SK-N-SH (cell line): ENCODE measurements around the gene CHID1. TPM values are rescaled to one million over a fixed set of nuclear protein-coding genes. Genes with fewer than 3 reads are reported as not detected.

ENCODE experiments used
- CTCF ChIA-PET: fragments of 300-600, 350-600 bp; formaldehyde crosslinking; extraction: SDS; loops from one replicate; lab custom pipeline; 2021; lab: Yijun Ruan, JAX
- POLR2A ChIA-PET: fragments of 350-600 bp; sonication (Branson Sonifier 250); formaldehyde crosslinking; extraction: SDS; loops from one replicate; lab custom pipeline; 2020; ENCODE audit warnings: antibody characterized with exemption, inconsistent platforms; lab: Yijun Ruan, JAX
- DNase-seq: peaks from one replicate; pipeline ENCODE4 v3.0.0; 2012
- H2AFZ ChIP-seq: fragments of 200-600 bp; sonication (generic); 2 replicates; pipeline ENCODE4 v1.8.1; 2016; ENCODE audit warnings: antibody characterized with exemption, mild to moderate bottlenecking, low read depth
- H3F3A ChIP-seq: fragments of 200-600 bp; sonication (generic); replicated peaks from 2 replicates; pipeline ENCODE3; 2016; ENCODE audit warnings: antibody characterized with exemption, mild to moderate bottlenecking; ENCODE audit not compliant: insufficient read depth
- H3K27ac ChIP-seq, 2 experiments: fragments of 200-500 bp in 1 of 2; fragments of 200-600 bp in 1 of 2; sonication (Bioruptor generic) in 1 of 2; sonication (generic), shearing (Covaris generic) in 1 of 2; 2 replicates each; pipeline versions ENCODE4 v1.5.1 to v1.6.1; 2014 to 2016; ENCODE audit warnings: low read depth in 2 of 2, inconsistent platforms in 1 of 2, low read length in 1 of 2, mild to moderate bottlenecking in 1 of 2, mixed read lengths in 1 of 2
- H3K27me3 ChIP-seq: fragments of 200-600 bp; sonication (generic), shearing (Covaris generic); 2 replicates; pipeline ENCODE4 v1.6.1; 2016; ENCODE audit warnings: mixed run types; ENCODE audit not compliant: insufficient read depth
- H3K36me3 ChIP-seq, 2 experiments: fragments of 200-500 bp in 1 of 2; fragments of 200-600 bp in 1 of 2; sonication (Bioruptor generic) in 1 of 2; sonication (generic) in 1 of 2; replicated peaks in 1 of 2; 2 replicates each; pipeline versions ENCODE3 to v1.5.1; 2014 to 2016; ENCODE audit warnings: low read length in 1 of 2, mild to moderate bottlenecking in 1 of 2; ENCODE audit not compliant: insufficient read depth in 2 of 2, control insufficient read depth in 1 of 2
- H3K4me1 ChIP-seq, 2 experiments: fragments of 200-500 bp in 1 of 2; fragments of 200-600 bp in 1 of 2; sonication (Bioruptor generic) in 1 of 2; sonication (generic), shearing (Covaris generic) in 1 of 2; 2 replicates each; pipeline versions ENCODE4 v1.5.1 to v1.6.1; 2014 to 2016; ENCODE audit warnings: low read depth in 1 of 2, low read length in 1 of 2, mixed run types in 1 of 2; ENCODE audit not compliant: insufficient read depth in 2 of 2, control insufficient read depth in 1 of 2
- H3K4me2 ChIP-seq: fragments of 200-600 bp; sonication (generic), shearing (Covaris generic); 2 replicates; pipeline ENCODE4 v1.6.1; 2017; ENCODE audit warnings: mixed run types
- H3K4me3 ChIP-seq, 2 experiments: fragments of 200-500 bp in 1 of 2; fragments of 200-600 bp in 1 of 2; sonication (Bioruptor generic) in 1 of 2; sonication (generic), shearing (Covaris generic) in 1 of 2; 2 replicates each; pipeline versions ENCODE4 v1.5.1 to v1.8.1; 2014 to 2016; ENCODE audit warnings: low read depth in 2 of 2, inconsistent platforms in 1 of 2, low read length in 1 of 2, mild to moderate bottlenecking in 1 of 2, mixed read lengths in 1 of 2, moderate library complexity in 1 of 2
- H3K79me2 ChIP-seq: fragments of 200-600 bp; sonication (generic); 2 replicates; pipeline ENCODE4 v1.8.1; 2017; ENCODE audit warnings: mild to moderate bottlenecking; ENCODE audit not compliant: insufficient read depth
- H3K9ac ChIP-seq: fragments of 200-600 bp; sonication (generic); 2 replicates; pipeline ENCODE4 v1.6.1; 2017; ENCODE audit warnings: mixed run types
- H3K9me2 ChIP-seq: fragments of 200-600 bp; sonication (generic); 2 replicates; pipeline ENCODE4 v1.6.1; 2017; ENCODE audit warnings: mixed run types
- H3K9me3 ChIP-seq: fragments of 200-600 bp; sonication (generic); 2 replicates; pipeline ENCODE4 v1.6.1; 2017; ENCODE audit warnings: mixed run types, mild to moderate bottlenecking, moderate library complexity
- H4K20me1 ChIP-seq: fragments of 200-600 bp; sonication (generic); 2 replicates; pipeline ENCODE4 v1.6.1; 2017; ENCODE audit warnings: mild to moderate bottlenecking, mixed run types; ENCODE audit not compliant: insufficient read depth
- CHD2 ChIP-seq: fragments of 150-350 bp; IDR thresholded peaks from 2 replicates; pipeline ENCODE4 v1.6.1; 2018; ENCODE audit warnings: low read length; ENCODE audit not compliant: partially characterized antibody
- ELF1 ChIP-seq: IDR thresholded peaks from 2 replicates; pipeline ENCODE4 v1.4.0; 2012
- EP300 ChIP-seq, 2 experiments: IDR thresholded peaks; 2 replicates each; pipeline versions ENCODE4 v1.4.0 to v1.6.1; 2012; ENCODE audit warnings: borderline replicate concordance in 1 of 2, low read depth in 1 of 2, low read length in 1 of 2
- EZH2phosphoT487 ChIP-seq: fragments of 200-600 bp; sonication (generic); IDR thresholded peaks from 2 replicates; pipeline ENCODE4 v1.6.1; 2017; ENCODE audit warnings: low read depth, mixed run types, mild to moderate bottlenecking, antibody characterized with exemption, moderate library complexity, borderline replicate concordance
- FOSL2 ChIP-seq: IDR thresholded peaks from 2 replicates; pipeline ENCODE4 v1.4.0; 2012; ENCODE audit warnings: low read depth, mild to moderate bottlenecking, moderate library complexity, borderline replicate concordance
- FOXM1 ChIP-seq: IDR thresholded peaks from 2 replicates; pipeline ENCODE4 v1.4.0; 2012; ENCODE audit warnings: low read depth, mild to moderate bottlenecking
- GABPA ChIP-seq: IDR thresholded peaks from 2 replicates; pipeline ENCODE4 v1.4.0; 2012; ENCODE audit warnings: low read depth, mild to moderate bottlenecking
- GATA2 ChIP-seq: sonication (generic); formaldehyde crosslinking; IDR thresholded peaks from 2 replicates; pipeline ENCODE4 v1.5.0; 2020; ENCODE audit warnings: mild to moderate bottlenecking, missing genetic modification reagents
- IRF3 ChIP-seq: fragments of 150-350 bp; IDR thresholded peaks from 2 replicates; pipeline ENCODE4 v1.6.1; 2016; ENCODE audit warnings: mild to moderate bottlenecking, low read depth, low read length
- JUND ChIP-seq: IDR thresholded peaks from 2 replicates; pipeline ENCODE4 v1.4.0; 2012
- MXI1 ChIP-seq: IDR thresholded peaks from 2 replicates; pipeline ENCODE4 v1.6.1; 2012; ENCODE audit warnings: mild to moderate bottlenecking, low read depth, low read length, improper control_type of control experiment
- NFIC ChIP-seq: IDR thresholded peaks from 2 replicates; pipeline ENCODE4 v1.4.0; 2012; ENCODE audit warnings: borderline replicate concordance
- NRF1 ChIP-seq: IDR thresholded peaks from 2 replicates; pipeline ENCODE4 v1.6.1; 2012; ENCODE audit warnings: low read depth, mild to moderate bottlenecking, low read length
- RAD21 ChIP-seq: IDR thresholded peaks from 2 replicates; pipeline ENCODE4 v1.6.1; 2012; ENCODE audit warnings: mild to moderate bottlenecking, low read length
- RCOR1 ChIP-seq: fragments of 150-350 bp; IDR thresholded peaks from 2 replicates; pipeline ENCODE4 v1.6.1; 2017; ENCODE audit warnings: antibody characterized with exemption, low read length
- REST ChIP-seq: IDR thresholded peaks from 2 replicates; pipeline ENCODE4 v1.6.1; 2012; ENCODE audit warnings: mild to moderate bottlenecking, low read depth, low read length, moderate library complexity
- RFX5 ChIP-seq: IDR thresholded peaks from 2 replicates; pipeline ENCODE4 v1.6.1; 2012; ENCODE audit warnings: mild to moderate bottlenecking, improper control_type of control experiment, low read length
- RXRA ChIP-seq: IDR thresholded peaks from 2 replicates; pipeline ENCODE4 v1.4.0; 2012; ENCODE audit warnings: low read depth, mild to moderate bottlenecking, borderline replicate concordance
- SMC3 ChIP-seq: IDR thresholded peaks from 2 replicates; pipeline ENCODE4 v1.6.1; 2012; ENCODE audit warnings: low read depth, low read length, improper control_type of control experiment
- TAF1 ChIP-seq: IDR thresholded peaks from 2 replicates; pipeline ENCODE4 v1.6.1; 2012; ENCODE audit warnings: low read depth, mild to moderate bottlenecking, low read length, moderate library complexity, borderline replicate concordance
- TCF12 ChIP-seq: IDR thresholded peaks from 2 replicates; pipeline ENCODE4 v1.4.0; 2012
- TEAD4 ChIP-seq: IDR thresholded peaks from 2 replicates; pipeline ENCODE4 v1.4.0; 2012; ENCODE audit warnings: mild to moderate bottlenecking, borderline replicate concordance; ENCODE audit not compliant: insufficient read depth
- USF1 ChIP-seq: IDR thresholded peaks from 2 replicates; pipeline ENCODE4 v1.4.0; 2012; ENCODE audit warnings: low read depth, borderline replicate concordance
- USF2 ChIP-seq: fragments of 150-350 bp; IDR thresholded peaks from 2 replicates; pipeline ENCODE4 v1.6.1; 2017; ENCODE audit warnings: antibody characterized with exemption, low read length, low read depth, borderline replicate concordance
- ZBTB33 ChIP-seq: IDR thresholded peaks from 2 replicates; pipeline ENCODE4 v1.4.0; 2012; ENCODE audit warnings: low read depth, borderline replicate concordance
- WGBS: methylation state at CpG from one replicate; pipeline ENCODE4 v1.1.6; 2017; ENCODE audit warnings: low lambda C conversion rate; 5-methylcytosine and 5-hydroxymethylcytosine counted together
- polyA plus RNA-seq, 3 experiments: library from polyadenylated mRNA; depleted of rRNA; stranded (reverse); fragments of >200 nt; gene quantifications; 2 replicates each; pipeline ENCODE4 v1.2.3, GENCODE V29; 2012

The CHID1 gene
- polyA plus RNA-seq, 1 of the 3 experiments (the other 2 are of a cell fraction), result 231 TPM

DNA sequence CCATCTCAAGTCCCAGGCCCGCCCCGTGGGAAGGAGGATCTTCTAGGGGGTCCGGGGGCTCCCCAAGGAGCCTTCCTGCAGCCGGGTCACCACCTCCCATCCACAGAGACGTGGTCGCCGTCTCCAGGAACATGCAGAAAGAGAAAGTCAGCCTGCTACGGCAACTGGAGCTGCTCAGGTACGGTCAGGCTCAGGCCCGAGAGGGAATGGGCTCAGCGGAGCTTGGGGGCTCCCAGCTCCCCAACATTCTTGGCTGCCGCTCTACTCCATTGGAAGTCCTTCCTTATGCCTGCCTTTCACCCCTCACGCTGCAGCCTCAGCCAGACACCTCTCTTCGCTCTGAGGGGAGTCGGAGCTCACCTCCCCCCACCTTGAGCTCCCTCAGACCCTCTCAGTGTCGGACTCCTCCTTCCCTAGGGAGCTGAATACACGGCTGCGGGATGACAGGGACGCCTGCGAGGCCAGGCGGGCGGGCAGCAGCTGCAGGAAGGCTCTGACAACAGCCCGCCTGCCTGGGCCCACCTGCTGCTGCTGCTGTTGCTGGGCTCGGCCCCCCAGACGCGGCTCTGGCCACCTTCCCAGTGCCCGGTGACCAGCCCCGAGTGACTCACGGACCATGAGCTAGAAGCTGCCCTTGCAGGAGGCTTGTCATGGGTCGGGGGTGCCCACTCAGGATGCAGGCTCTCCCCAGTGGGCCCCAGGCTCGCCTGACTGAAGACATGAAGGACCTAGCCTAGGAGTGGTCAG, 79.3 kb downstream of the CHID1 start:
- H3K27me3 ChIP-seq, result no peaks in the 10 kb centered on the region
- H2AFZ ChIP-seq, result no peak overlapping the region
- DNase-seq, result no peak
- H3K36me3 ChIP-seq, result peaks cover 2 to 3% of the 10 kb centered on the region in 2 experiments
- peak overlapping the region in 1 of 2 experiments; percentile 81; a peak in 3 of 4 replicates for H3K4me3 ChIP-seq
- POLR2A ChIA-PET, result interaction anchor here (1.2 to 2.2 kb wide), 3 partner anchors 10 to 12 kb away, joined by 5 to 9 read pairs (median 6); partner anchors contain the start of genes PNPLA2, POLR2L and TSPAN4
- H3K4me1 ChIP-seq, result peaks cover 14 to 37% of the 10 kb centered on the region in 2 experiments; a peak in 2 of 4 replicates
- peaks cover 17% of the 10 kb centered on the region for H4K20me1 ChIP-seq
- H3K4me2 ChIP-seq, result peak overlapping the region; percentile 100
- peaks cover 50% of the 10 kb centered on the region for H3K79me2 ChIP-seq
- H3K9me2 ChIP-seq, result no peaks in the 10 kb centered on the region
- peak overlapping the region; percentile 80; the same call in 1 of the 2 replicates for H3K9ac ChIP-seq
- peak overlapping the region in 1 of 2 experiments; percentile 65; a peak in 1 of 4 replicates for H3K27ac ChIP-seq
- WGBS, result 60% methylated on average over 26 of the region's 31 CpGs
- H3F3A ChIP-seq, result peaks cover 16% of the 10 kb centered on the region
- CTCF ChIA-PET, result interaction anchor here (0.8 to 2.3 kb wide), 4 partner anchors 11 to 27 kb away, joined by 3 to 9 read pairs (median 4); partner anchors contain the start of gene PNPLA2
- H3K9me3 ChIP-seq, result no peaks in the 10 kb centered on the region
- TF ChIP-seq ZBTB33 (no peak), CHD2 (no peak), EP300 (IDR thresholded peaks at IDR 0.05; ENCODE audit: borderline replicate concordance in 1 of 2, low read depth in 1 of 2, low read length in 1 of 2) (no peak), IRF3 (no peak), USF2 (no peak), EZH2phosphoT487 (no peak), TAF1 (no peak), TCF12 (peak; percentile 44), JUND (no peak), NFIC (peak; percentile 62), NRF1 (no peak), MXI1 (0 out of 2 replicates have a peak, but pooled peaks have one; percentile 1), FOSL2 (peak; percentile 57; the same call in 1 of the 2 replicates), ELF1 (no peak), GATA2 (no peak), RFX5 (no peak), RXRA (no peak), SMC3 (no peak), USF1 (no peak), RAD21 (no peak), REST (no peak), GABPA (no peak), RCOR1 (no peak), FOXM1 (no peak), TEAD4 (no peak)
